HG02623 (cell line): Measurements from ENCODE around the gene RAB34.
"Not testable (repeated sequence)": the region's sequence is repeated elsewhere in the genome, so short reads cannot be mapped to it uniquely, and the experiment has no call there.

Experiments
- ATAC-seq: cut with Tn5 transposase; IDR thresholded peaks from one replicate; pipeline ENCODE4 v1.9.1; 2021; ENCODE audit warnings: moderate library complexity; ENCODE audit not compliant: unreplicated experiment

Gene RAB34

DNA sequence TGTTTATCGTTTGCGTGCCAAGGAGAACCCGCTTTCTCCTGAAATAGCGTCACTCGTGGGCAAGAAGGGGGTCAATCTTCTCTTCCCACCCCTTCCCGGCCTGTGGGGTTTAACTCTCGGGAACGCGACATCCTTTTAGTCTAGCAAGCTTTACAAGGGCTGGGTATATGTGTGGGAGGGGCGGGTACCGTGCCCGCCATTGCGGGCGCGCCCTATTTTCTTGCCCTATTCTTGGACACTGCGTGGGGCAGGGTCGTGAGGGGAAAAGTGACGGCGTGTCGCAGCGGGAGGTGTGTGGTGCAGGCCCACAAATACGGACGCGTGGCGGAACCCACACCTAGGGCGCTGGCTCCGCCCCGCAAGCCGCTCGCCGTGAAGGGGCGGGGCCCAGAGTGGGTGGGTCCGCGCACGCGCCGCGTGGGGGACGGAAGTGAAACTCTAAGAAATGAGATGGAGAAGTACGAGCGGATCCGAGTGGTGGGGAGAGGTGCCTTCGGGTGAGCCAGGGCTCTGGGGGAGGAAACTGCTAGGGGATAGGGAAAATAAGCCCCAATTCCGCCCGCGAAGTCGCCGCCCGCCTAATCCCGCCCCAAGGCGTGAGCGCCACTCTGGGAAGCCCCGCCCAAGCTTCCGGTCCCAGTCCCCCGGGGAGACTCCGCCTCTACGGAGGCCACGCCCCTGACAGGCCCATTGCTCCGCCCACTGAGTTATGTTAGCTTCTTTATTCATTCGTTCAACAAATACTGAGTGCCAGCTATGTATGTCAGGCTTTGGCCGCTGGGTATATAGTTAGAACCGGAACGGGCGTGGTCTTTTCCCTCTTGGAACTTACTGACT lies 10.9 kb upstream of the RAB34 start, which contains the start of gene NEK8:
NEK8 (plus strand) TSS at position 425 of the 837 bp plus-strand sequence; CDS start at position 451, 26 bp downstream.
- ATAC-seq: peak; percentile 34

- ATAC-seq: peak; percentile 37
Measured at GRCh38 chr17:28726627-28727491, 9.2 kb upstream of the RAB34 start.

GRCh38 chr17:28726226-28726626 lies 8.6 kb upstream of the RAB34 start, which contains the start of gene TLCD1:
TSS of gene TLCD1 (minus strand) at chr17:28726233. CDS start at chr17:28726097, 136 bp downstream.
- no peak for ATAC-seq

DNA sequence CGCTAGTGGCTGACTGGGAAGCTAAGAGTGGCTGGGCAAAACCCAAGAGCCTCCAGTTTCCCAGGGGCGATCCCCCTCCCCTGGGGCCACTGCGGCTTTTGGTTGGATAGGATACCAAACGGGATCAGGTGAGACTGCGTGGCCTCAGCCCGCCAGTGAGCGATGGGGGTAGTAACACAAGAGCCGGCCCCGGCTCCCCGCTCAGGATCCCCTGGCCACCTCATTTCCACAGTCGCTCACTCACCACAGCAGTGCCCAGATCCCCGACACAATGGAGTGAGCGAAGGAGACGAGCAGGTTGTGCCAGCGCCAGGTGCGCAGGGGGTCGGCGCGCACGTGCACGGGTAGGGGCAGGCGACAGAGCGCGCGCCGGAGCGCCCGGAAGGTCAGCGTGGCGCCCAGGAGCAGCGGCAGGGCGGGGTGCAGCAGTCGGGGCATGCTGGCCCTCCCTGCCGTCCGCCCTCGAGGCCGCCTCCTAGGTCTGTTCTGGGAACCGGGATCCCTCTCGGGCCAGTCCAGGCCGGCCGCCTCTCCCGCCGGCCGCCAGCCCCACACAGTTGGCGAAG lies 8.1 kb upstream of the RAB34 start:
- no peak for ATAC-seq

GRCh38 chr17:28725166-28725659 lies 7.5 kb upstream of the RAB34 start:
- no peak for ATAC-seq

GRCh38 chr17:28724500-28725165 lies 7.0 kb upstream of the RAB34 start:
- ATAC-seq: no peak

DNA sequence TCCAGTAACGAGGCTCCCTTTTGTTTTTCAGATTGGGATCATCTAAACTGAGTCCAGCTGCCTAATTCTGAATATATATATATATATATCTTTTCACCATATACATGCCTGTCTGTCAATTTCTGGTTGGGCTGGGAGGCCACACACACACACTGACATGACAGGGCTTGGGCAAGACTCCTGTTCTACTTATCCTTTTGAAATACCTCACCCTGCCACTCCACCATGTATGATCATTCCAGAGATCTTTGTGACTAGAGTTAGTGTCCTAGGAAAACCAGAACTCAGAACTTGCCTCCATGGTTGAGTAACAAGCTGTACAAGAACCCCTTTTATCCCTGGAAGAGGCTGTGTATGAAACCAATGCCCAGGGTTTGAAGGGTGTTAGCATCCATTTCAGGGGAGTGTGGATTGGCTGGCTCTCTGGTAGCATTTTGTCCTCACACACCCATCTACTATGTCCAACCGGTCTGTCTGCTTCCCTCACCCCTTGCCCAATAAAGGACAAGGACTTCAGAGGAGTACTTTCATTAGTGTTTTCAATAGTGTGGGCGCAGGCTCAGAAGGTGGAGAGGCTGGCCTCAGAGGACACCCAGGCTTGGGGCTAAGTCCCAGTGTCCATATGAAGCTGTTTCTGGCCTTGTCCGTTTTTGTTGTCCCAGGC lies 6.3 kb upstream of the RAB34 start:
- ATAC-seq: not testable (repeated sequence)

DNA sequence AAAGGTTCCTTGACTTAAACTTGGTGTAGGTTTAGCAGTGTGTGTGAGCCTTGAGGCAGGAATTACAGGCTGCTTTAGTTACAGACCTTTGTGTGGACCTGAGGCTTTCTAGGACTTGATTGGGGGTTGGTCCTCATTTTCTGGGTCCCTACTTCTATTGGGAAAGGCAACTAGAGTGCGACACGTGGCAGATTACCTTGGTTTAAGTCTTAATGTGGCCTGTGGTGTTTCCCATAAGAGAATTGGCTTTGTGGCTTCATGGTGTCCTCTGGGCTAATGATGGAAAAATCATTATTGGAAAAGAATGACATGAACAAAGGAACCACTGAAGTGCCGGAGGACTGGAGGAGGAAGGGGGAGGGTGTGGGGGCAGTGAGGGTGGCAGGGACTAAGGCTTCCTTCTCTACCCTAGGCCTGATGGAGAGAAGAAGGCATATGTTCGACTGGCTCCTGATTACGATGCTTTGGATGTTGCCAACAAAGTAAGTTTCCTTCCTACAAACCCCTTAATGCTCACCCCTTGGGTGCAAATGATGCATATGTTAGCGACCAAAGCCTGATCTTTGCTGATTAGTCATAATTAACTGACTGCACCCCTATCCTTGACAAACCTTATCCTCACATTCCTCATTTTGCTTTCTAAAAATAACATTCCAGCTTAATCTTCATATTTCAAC lies 5.6 kb upstream of the RAB34 start:
- no peak for ATAC-seq

DNA sequence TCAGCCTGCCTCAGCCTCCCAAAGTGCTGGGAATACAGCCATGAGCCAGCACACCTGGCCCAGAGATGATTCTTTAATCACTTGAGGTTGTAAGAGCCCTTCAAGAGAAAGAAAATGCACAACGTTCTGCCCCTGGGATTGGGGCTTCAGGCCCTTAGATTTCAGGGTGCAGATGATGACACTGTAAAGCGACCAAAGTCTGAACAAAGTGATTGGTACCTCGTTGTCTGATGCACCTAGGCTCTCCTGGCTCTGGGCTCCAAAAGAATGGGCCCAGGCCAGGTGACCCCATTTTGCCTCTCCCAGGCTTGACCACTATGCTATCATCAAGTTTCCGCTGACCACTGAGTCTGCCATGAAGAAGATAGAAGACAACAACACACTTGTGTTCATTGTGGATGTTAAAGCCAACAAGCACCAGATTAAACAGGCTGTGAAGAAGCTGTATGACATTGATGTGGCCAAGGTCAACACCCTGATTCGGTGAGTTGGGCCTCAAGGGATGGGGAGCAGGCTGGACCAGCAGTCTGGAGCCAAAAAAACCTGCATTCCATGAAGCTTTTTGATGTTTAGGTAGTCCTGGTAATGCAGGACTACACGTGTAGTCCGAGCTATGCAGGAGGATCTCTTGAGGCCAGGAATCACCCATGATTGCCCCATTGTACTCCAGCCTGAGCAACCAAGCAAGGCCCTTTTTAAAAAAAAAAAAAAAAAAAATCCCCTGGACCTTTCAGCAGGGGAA lies 4.9 kb upstream of the RAB34 start:
- no peak for ATAC-seq

GRCh38 chr17:28720997-28721329 lies 3.3 kb upstream of the RAB34 start:
- not testable (repeated sequence) for ATAC-seq

- no peak for ATAC-seq
Measured at GRCh38 chr17:28720247-28720996, 2.8 kb upstream of the RAB34 start.

- ATAC-seq: no peak
Measured at GRCh38 chr17:28719021-28719433, 1.4 kb upstream of the RAB34 start.

DNA sequence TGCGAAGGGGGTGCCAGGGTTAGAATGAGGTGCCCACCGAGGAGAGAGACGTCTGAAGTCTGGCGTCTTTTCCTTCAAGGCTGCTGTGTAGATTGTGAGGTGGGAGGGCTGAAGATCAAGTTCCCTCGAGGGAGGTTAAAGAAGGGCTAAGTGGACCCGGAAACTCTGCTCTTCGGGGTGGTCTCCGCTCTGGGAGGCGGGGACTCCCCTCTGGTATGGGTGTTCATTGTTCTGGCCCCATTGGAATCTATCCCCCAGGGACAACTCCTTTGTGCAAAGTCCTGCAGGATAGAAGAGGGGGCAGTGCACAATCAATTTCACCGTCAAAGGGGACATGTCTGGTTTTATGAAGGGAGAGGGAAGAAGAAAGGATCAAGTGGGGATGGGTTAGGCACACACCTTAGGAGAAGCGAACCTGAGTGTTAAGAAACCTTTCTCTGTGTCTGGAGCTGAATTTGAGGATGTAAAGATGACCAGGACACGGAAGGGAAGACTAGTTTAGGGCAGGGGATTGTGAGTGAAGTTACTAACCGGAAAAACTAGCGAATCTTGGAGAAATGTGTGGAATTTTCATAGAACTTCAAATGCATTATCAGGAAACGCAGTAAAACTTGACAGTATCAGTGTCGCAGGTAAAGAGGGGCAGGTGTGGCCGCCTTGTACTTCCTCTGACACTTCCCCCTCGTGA lies 809 bp upstream of the RAB34 start:
- ATAC-seq: no peak

- no peak for ATAC-seq
Measured at GRCh38 chr17:28716740-28717577, 709 bp downstream of the RAB34 start.

- ATAC-seq: no peak
Measured at GRCh38 chr17:28715217-28715616, 2.5 kb downstream of the RAB34 start.

DNA sequence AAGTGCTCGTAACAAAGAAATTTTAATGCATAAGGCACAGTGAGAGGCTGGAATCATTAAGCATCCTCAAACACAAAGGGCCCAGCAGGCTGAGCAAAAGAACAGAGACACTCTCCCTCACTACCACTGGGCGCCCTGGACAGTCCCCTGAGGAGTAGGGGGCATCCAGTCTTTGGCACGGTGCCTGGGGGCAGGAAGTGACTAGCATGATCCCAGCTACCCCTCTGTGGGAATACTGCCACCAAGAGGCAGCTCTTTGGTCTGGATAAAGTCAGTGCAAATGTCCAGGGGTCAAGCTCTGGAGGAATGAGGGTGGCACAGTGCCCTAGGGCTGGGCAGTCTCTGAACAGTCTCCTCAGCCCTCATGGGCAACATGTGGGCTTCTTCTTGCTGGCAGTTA lies 3.4 kb downstream of the RAB34 start:
- no peak for ATAC-seq
